Hematopoietic multipotent progenitor cell treated with erythropoietin and hydrocortisone succinate and interleukin-3 and kit ligand, for 6 days (in vitro differentiated cells): ENCODE results near the gene FGF14.

Experiments used
- DNase-seq: peaks from one replicate; pipeline ENCODE4 v3.0.0-alpha.2; 2015

FGF14 gene

DNA sequence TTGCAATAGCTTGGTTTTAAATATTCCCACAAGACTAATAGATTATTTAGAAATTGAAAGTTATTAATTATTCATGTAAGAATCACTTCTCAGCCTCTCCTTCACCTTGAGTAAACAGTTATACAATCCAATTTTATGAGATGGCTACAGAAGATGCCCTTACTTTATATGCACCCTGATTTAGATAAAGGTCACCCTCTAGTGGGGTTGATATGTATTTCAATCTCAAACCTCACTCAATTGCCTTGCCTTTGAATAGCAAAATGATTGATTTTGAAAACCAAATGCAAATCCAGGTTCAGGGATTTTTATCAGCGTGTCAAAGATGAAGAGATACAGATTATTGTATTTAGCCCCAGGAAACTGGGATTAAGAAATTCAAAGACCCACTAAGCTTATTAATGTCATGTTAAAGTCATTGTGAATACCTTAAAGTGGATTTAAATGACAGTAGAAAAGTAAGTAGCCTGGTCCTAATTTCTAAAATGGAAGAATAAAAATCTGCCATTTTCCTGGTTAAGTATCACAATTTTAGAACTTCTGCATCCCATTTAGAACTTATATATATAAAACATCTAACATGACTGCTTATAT is 644.3 kb downstream of the FGF14 start:
- DNase-seq = peak; percentile 61

- no peak for DNase-seq
Observed at GRCh38 chr13:101755228-101755887, 646.5 kb downstream of the FGF14 start.

- no peak for DNase-seq
Observed at GRCh38 chr13:101752432-101752831, 649.4 kb downstream of the FGF14 start.

DNA sequence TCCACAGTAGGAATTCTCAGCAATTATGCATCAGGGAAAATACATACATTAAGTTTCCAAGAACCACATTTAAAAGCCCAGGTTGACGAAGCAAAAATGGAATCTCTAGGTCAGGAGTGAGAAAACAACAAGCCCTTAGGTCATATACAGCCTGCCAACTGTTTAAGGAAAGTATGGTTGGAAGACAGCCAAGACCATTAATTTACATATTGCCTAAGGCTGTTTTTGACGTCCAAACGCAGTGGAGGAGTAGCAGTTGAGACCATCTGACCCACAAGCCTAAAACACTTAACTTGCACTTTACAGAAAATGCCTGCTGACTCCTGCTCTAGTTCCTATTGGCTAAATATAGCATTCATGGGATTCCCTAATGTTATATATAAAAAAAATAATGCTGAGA is 650.4 kb downstream of the FGF14 start:
- DNase-seq = peak; percentile 39

DNA sequence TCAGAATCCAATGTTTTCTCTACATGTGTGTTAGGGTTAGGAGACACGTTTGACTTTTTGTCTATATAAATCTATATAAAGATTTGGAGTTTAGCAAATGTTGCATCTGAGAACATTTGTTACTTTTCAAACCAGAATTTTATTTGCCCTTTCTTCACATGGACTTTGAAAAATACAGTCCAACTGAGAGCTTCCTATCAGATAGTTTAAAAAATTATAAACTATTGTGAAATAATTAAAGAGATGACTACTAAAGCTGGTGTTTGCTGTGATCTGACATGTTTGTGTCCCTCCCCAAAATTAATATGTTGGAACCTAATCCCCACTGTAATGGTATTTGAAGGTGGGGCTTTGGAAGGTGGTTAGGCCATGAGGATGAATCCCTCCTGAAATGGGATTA is 652.3 kb downstream of the FGF14 start:
- no peak for DNase-seq

GRCh38 chr13:101747039-101747438 is 654.8 kb downstream of the FGF14 start:
- no peak for DNase-seq

- no peak for DNase-seq
Observed at GRCh38 chr13:101746513-101746912, 655.3 kb downstream of the FGF14 start.

- DNase-seq = no peak
Observed at GRCh38 chr13:101739382-101740178, 662.3 kb downstream of the FGF14 start.

- DNase-seq = no peak
Observed at GRCh38 chr13:101738336-101738735, 663.5 kb downstream of the FGF14 start.

- DNase-seq = no peak
Observed at GRCh38 chr13:101736566-101736965, 665.3 kb downstream of the FGF14 start.

DNA sequence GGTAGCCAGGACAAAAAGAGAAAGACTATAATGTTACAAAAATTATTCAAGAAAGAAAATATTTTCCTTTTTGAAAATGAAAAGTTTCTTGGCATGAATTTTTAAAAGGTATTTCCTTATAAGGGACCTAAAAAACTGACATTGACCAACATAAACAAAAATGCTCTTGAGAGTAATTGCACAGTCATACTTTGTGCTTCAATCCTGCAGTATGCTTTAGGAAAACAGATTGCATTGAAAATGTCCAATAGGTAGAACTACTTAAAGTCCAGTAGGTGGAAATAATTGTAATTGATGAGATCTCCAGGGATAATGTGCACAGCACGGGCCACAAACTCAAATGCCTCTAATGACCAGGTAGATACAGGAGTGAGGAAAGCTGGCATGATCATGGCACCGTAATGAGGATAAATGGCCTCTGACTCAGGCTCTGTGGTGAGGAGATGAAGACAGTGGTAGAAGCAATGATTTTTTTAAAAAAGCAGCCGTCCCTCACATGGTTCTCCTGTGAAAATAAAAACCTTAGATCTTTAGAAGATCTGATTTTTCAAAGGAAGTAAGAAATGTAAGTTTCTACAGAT is 671.3 kb downstream of the FGF14 start:
- no peak for DNase-seq

DNA sequence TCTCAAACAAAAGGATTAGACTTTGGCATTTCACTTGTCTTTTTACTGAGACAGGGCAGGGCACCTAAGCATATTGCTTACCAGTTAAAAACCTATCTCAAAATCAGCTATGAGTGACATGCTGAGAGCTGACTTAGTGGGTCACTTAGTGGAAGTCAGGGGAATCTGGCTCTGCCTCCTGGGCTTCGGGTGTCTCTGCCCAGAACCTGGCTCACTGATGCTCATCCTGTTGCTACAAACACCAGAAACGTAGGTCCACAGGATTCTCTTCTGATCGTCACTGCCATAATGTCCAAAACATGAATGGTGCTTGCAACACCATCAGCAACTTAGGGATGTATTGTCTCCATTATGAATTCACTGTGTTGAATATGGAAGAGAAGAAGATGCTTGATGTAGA is 673.2 kb downstream of the FGF14 start:
- no peak for DNase-seq

- no peak for DNase-seq
Observed at GRCh38 chr13:101728021-101728420, 673.8 kb downstream of the FGF14 start.

- no peak for DNase-seq
Observed at GRCh38 chr13:101727118-101727517, 674.7 kb downstream of the FGF14 start.

- no peak for DNase-seq
Observed at GRCh38 chr13:101726681-101727080, 675.2 kb downstream of the FGF14 start.

GRCh38 chr13:101718496-101718895 is 683.4 kb downstream of the FGF14 start:
- DNase-seq = no peak

DNA sequence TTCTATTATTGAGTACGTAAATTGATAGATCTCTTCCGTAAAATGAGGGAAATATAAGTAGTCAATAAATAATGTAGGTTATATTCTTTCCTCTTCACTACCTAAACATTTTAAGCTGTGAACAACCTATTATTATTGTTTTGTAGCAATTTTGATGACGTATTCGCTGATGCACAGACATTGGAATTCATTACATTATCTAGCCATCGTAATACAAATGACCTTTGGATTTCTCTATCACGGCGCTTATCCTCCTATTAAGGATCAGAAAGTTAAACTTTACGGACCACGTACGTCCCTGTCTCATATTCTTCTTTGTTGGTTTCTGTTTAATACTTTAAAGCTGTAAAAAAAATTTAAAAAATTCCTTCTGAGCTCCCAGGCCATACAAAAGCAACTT is 684.5 kb downstream of the FGF14 start:
- DNase-seq = no peak

DNA sequence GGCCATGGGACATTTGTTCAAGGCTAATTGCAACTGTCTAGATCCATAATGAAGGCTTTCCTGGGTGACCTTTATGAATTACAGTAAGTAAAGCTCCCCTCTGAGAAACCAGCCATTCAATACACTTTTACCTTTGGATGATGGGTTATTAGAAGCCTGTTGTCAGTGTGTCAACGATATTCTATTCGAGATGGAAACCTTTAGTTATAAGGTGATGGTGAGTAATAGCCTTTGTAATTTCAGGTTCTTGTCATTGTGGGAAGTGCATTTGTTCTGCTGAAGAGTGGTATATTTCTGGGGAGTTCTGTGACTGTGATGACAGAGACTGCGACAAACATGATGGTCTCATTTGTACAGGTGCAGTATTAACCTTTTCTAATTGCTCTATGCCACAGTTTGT is 687.7 kb downstream of the FGF14 start:
- no peak for DNase-seq

DNA sequence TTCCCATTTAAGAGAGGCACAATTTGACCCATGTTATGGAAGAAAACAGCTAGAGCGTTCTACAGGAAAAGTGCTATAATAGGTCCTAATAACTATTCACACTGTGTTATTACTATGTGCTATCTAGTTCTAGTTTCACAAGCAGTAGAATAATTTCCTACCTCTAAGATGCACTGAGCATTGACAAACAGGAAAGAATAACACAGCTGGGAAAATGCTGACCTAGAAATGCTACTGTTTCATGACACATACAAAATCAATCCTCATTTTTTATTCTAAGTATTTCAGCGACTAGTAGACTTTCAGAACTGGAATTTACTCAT is 689.9 kb downstream of the FGF14 start:
- no peak for DNase-seq

GRCh38 chr13:101711307-101712025 is 690.4 kb downstream of the FGF14 start:
- DNase-seq = no peak

- DNase-seq = no peak
Observed at GRCh38 chr13:101709952-101710351, 691.9 kb downstream of the FGF14 start.

DNA sequence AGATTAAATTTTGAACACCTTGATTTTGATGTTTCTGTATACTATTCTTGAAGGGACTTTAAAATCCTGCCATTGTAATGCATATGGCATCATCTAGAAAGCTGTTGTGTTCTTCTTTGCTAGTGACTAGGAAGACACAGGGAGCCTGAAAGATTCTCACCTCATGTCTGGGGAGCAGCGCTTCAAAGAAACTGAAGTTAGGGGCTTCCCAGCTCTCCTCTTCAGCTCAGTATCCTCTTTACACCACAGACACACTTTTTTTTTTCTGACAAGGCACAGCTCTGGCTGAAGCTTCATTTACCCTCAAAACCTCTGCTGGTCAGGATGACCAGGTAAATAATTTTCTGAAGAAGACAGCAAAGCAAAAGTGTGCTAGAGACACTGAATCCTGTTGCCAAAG is 693.7 kb downstream of the FGF14 start:
- DNase-seq = no peak

- no peak for DNase-seq
Observed at GRCh38 chr13:101707659-101708058, 694.2 kb downstream of the FGF14 start.
